HepG2 (cell line): ENCODE data around the gene SYT8. TPM values are rescaled to one million over a fixed set of nuclear protein-coding genes. Genes with fewer than 3 reads are reported as not detected.

Experiments used
- ATAC-seq: fragments of 200-7000 bp; cut with Tn5 transposase; 3 replicates; pipeline ENCODE4 v1.9.1; 2020; ENCODE audit warnings: mild to moderate bottlenecking, moderate library complexity
- BruUV-seq: library from RNA; stranded (reverse); fragments of 400-500 nt; replicated peaks from 2 replicates; lab custom pipeline; 2021; lab: Mats Ljungman, UMichigan
- CTCF ChIA-PET: fragments of 300-600 bp; formaldehyde crosslinking; extraction: SDS; loops from one replicate; lab custom pipeline; 2021; ENCODE audit warnings: low total read pairs, inconsistent platforms, low intra/inter-chr PET ratio; lab: Yijun Ruan, JAX
- POLR2A ChIA-PET: fragments of 350-600 bp; sonication (Branson Sonifier 250); formaldehyde crosslinking; loops from one replicate; lab custom pipeline; 2020; ENCODE audit warnings: antibody characterized with exemption, inconsistent platforms; lab: Yijun Ruan, JAX
- DNase-seq: peaks from one replicate; pipeline ENCODE4 v3.0.0-alpha.2; 2015; ENCODE audit warnings: low spot score
- FAIRE-seq: peaks from 3 replicates; lab custom pipeline; 2011; peaks lifted over from hg19 to GRCh38; lab: Jason Lieb, UNC
- H2AFZ ChIP-seq: one replicate; pipeline ENCODE4 v1.6.1; 2011; ENCODE audit warnings: low read length, inconsistent platforms
- H3K27ac ChIP-seq: fragments of 300-600 bp; 3 replicates; pipeline ENCODE4 v1.8.0; 2011; ENCODE audit warnings: mixed run types, mild to moderate bottlenecking, mixed read lengths, low read length, inconsistent platforms; ENCODE audit not compliant: insufficient read depth; ENCODE audit errors: extremely low read length
- H3K27me3 ChIP-seq, 2 experiments: fragments of 200-600 bp in 1 of 2; 2 replicates in 1 of 2; 3 replicates in 1 of 2; pipeline versions ENCODE4 v1.6.0 to v1.8.0; 2011; ENCODE audit warnings: low read length in 2 of 2, mild to moderate bottlenecking in 2 of 2, moderate library complexity in 2 of 2, inconsistent platforms in 1 of 2; ENCODE audit not compliant: insufficient read depth in 2 of 2, control insufficient read depth in 1 of 2
- H3K36me3 ChIP-seq, 2 experiments: fragments of 200-600 bp in 1 of 2; replicated peaks in 1 of 2; 2 replicates in 1 of 2; 3 replicates in 1 of 2; pipeline versions ENCODE4 v1.5.1 to v1.8.0; 2011; ENCODE audit warnings: low read length in 2 of 2, inconsistent platforms in 1 of 2; ENCODE audit not compliant: insufficient read depth in 2 of 2, control insufficient read depth in 1 of 2
- H3K4me1 ChIP-seq: 2 replicates; pipeline ENCODE4 v1.5.1; 2012; ENCODE audit warnings: low read length, inconsistent platforms; ENCODE audit not compliant: insufficient read depth
- H3K4me2 ChIP-seq: 2 replicates; pipeline ENCODE4 v1.6.0; 2011; ENCODE audit warnings: low read depth, low read length, inconsistent platforms
- H3K4me3 ChIP-seq, 3 experiments: fragments of 200-600 bp in 1 of 3; sonication (generic), shearing (Covaris generic) in 1 of 3; replicated peaks in 1 of 3; 2 replicates each; pipeline ENCODE4 v1.5.1; 2011 to 2016; ENCODE audit warnings: low read length in 3 of 3, inconsistent platforms in 2 of 3, low read depth in 2 of 3, mild to moderate bottlenecking in 2 of 3, control low read depth in 1 of 3, mixed read lengths in 1 of 3; ENCODE audit not compliant: insufficient read depth in 1 of 3
- H3K79me2 ChIP-seq: one replicate; pipeline ENCODE4 v1.6.1; 2011; ENCODE audit warnings: low read length, inconsistent platforms; ENCODE audit not compliant: insufficient read depth
- H3K9ac ChIP-seq: 2 replicates; pipeline ENCODE4 v1.6.0; 2011; ENCODE audit warnings: mild to moderate bottlenecking, low read depth, low read length, inconsistent platforms; ENCODE audit not compliant: insufficient read depth
- H3K9me3 ChIP-seq: 2 replicates; pipeline ENCODE4 v1.5.1; 2012; ENCODE audit warnings: mild to moderate bottlenecking, low read length
- H4K20me1 ChIP-seq: 2 replicates; pipeline ENCODE4 v1.6.0; 2011; ENCODE audit warnings: inconsistent platforms, mild to moderate bottlenecking, low read length, moderate library complexity; ENCODE audit not compliant: insufficient read depth
- ATM ChIP-seq: fragments of 450-650 bp; IDR thresholded peaks from 2 replicates; pipeline ENCODE4 v1.7.1; 2017; ENCODE audit warnings: mild to moderate bottlenecking, borderline replicate concordance
- MTA1 ChIP-seq: sonication (generic); formaldehyde crosslinking; IDR thresholded peaks from 2 replicates; pipeline ENCODE4 v1.4.0; 2020; ENCODE audit warnings: missing genetic modification reagents, mild to moderate bottlenecking, borderline replicate concordance
- MTA3 ChIP-seq: sonication (generic); formaldehyde crosslinking; IDR thresholded peaks from 2 replicates; pipeline ENCODE4 v1.4.0; 2020; ENCODE audit warnings: missing genetic modification reagents
- ZFP37 ChIP-seq: sonication (generic); formaldehyde crosslinking; IDR thresholded peaks from 2 replicates; pipeline ENCODE4 v1.4.0; 2020; ENCODE audit warnings: missing genetic modification reagents, borderline replicate concordance
- WGBS: methylation state at CpG from one replicate; pipeline ENCODE4 v1.1.6; 2017; ENCODE audit warnings: low lambda C conversion rate; 5-methylcytosine and 5-hydroxymethylcytosine counted together
- in situ Hi-C: cut with HindIII; loops from 2 replicates; pipeline ENCODE4 v1.10.0; 2017; ENCODE audit warnings: low pct_unique_long_range_greater_than_20kb; ENCODE audit not compliant: extremely low pct_ligation_motif_present
- intact Hi-C: fragments of 100-400 bp; cut with micrococcal nuclease; formaldehyde crosslinking; loops from one replicate; pipeline ENCODE4 v1.10.0; 2022; ENCODE audit not compliant: unreplicated experiment
- polyA plus RNA-seq, 8 experiments: library from polyadenylated mRNA; depleted of rRNA in 3 of 8; stranded (reverse) in 7 of 8; unstranded in 1 of 8; fragments of >200 nt; fragmentation: Illumina TruSeq in 4 of 8; extraction: Trizol in 4 of 8; gene quantifications; 2 replicates each; pipeline versions ENCODE4 v1.2.1 to v1.2.3, GENCODE V29; 2011 to 2016; ENCODE audit warnings: low read depth in 4 of 8, missing spikeins in 1 of 8, mixed read lengths in 1 of 8; ENCODE audit not compliant: insufficient read depth in 1 of 8
- total RNA-seq, 5 experiments: library from RNA; depleted of rRNA; stranded (reverse); fragments of >200 nt; fragmentation: Illumina TruSeq; extraction: Trizol; gene quantifications; 2 replicates each; pipeline ENCODE4 v1.2.3, GENCODE V29; 2016; ENCODE audit warnings: low read depth in 1 of 5
- TF ChIP-seq, protein P1 (sequence below): sonication (generic); formaldehyde crosslinking; IDR thresholded peaks from 2 replicates; pipeline ENCODE4 v1.5.0; 2020; ENCODE audit warnings: mild to moderate bottlenecking, missing genetic modification reagents
- TF ChIP-seq, protein P2 (sequence below): sonication (generic); formaldehyde crosslinking; IDR thresholded peaks from 2 replicates; pipeline ENCODE4 v1.4.0; 2020; ENCODE audit warnings: mild to moderate bottlenecking, missing genetic modification reagents

SYT8 gene
- total and polyA plus RNA-seq, 2 of the 13 experiments (the other 11 are each of a cell fraction or from before 2014, with no cell fraction given), result 0.60 to 2.3 TPM

GRCh38 chr11:1805525-1805924 is 29.3 kb upstream of the SYT8 start:
- in situ Hi-C loops (no loop called here), intact Hi-C loops (no loop called here)
- H3K36me3 ChIP-seq, result no peaks in the 10 kb centered on the region
- H3K4me2 ChIP-seq, result no peak overlapping the region
- no peak overlapping the region for H3K27ac ChIP-seq
- no peaks in the 10 kb centered on the region for H3K9me3 ChIP-seq
- FAIRE-seq (no peak), ATAC-seq (no peak), DNase-seq (no peak)
- no peak overlapping the region for H3K4me3 ChIP-seq
- H4K20me1 ChIP-seq, result no peaks in the 10 kb centered on the region
- no peak for TF ChIP-seq MTA1 (CRISPR knock-in tag)
- TF ChIP-seq ZFP37 (CRISPR knock-in tag), result no peak
- TF ChIP-seq ATM, result no peak
- TF ChIP-seq, protein P1, sequence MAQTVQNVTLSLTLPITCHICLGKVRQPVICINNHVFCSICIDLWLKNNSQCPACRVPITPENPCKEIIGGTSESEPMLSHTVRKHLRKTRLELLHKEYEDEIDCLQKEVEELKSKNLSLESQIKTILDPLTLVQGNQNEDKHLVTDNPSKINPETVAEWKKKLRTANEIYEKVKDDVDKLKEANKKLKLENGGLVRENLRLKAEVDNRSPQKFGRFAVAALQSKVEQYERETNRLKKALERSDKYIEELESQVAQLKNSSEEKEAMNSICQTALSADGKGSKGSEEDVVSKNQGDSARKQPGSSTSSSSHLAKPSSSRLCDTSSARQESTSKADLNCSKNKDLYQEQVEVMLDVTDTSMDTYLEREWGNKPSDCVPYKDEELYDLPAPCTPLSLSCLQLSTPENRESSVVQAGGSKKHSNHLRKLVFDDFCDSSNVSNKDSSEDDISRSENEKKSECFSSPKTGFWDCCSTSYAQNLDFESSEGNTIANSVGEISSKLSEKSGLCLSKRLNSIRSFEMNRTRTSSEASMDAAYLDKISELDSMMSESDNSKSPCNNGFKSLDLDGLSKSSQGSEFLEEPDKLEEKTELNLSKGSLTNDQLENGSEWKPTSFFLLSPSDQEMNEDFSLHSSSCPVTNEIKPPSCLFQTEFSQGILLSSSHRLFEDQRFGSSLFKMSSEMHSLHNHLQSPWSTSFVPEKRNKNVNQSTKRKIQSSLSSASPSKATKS (CRISPR knock-in tag), result no peak
- no peak for TF ChIP-seq MTA3 (CRISPR knock-in tag)
- TF ChIP-seq, protein P2, sequence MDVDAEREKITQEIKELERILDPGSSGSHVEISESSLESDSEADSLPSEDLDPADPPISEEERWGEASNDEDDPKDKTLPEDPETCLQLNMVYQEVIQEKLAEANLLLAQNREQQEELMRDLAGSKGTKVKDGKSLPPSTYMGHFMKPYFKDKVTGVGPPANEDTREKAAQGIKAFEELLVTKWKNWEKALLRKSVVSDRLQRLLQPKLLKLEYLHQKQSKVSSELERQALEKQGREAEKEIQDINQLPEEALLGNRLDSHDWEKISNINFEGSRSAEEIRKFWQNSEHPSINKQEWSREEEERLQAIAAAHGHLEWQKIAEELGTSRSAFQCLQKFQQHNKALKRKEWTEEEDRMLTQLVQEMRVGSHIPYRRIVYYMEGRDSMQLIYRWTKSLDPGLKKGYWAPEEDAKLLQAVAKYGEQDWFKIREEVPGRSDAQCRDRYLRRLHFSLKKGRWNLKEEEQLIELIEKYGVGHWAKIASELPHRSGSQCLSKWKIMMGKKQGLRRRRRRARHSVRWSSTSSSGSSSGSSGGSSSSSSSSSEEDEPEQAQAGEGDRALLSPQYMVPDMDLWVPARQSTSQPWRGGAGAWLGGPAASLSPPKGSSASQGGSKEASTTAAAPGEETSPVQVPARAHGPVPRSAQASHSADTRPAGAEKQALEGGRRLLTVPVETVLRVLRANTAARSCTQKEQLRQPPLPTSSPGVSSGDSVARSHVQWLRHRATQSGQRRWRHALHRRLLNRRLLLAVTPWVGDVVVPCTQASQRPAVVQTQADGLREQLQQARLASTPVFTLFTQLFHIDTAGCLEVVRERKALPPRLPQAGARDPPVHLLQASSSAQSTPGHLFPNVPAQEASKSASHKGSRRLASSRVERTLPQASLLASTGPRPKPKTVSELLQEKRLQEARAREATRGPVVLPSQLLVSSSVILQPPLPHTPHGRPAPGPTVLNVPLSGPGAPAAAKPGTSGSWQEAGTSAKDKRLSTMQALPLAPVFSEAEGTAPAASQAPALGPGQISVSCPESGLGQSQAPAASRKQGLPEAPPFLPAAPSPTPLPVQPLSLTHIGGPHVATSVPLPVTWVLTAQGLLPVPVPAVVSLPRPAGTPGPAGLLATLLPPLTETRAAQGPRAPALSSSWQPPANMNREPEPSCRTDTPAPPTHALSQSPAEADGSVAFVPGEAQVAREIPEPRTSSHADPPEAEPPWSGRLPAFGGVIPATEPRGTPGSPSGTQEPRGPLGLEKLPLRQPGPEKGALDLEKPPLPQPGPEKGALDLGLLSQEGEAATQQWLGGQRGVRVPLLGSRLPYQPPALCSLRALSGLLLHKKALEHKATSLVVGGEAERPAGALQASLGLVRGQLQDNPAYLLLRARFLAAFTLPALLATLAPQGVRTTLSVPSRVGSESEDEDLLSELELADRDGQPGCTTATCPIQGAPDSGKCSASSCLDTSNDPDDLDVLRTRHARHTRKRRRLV (CRISPR knock-in tag), result no peak
- peaks cover 0 to 26% of the 10 kb centered on the region in 2 experiments; a peak in 2 of 5 replicates for H3K27me3 ChIP-seq
- 51% methylated on average over 15 of the region's 15 CpGs for WGBS
- ChIA-PET POLR2A (interaction anchor here (1.5 kb wide), 1 partner anchor 42 kb away, joined by 3 read pairs; the partner anchor contains the start of gene CTSD), CTCF (no interaction called here)
- no peak overlapping the region for H3K9ac ChIP-seq
- H2AFZ ChIP-seq, result no peak overlapping the region
- BruUV-seq, result no TSS peak
- no peaks in the 10 kb centered on the region for H3K79me2 ChIP-seq
- no peaks in the 10 kb centered on the region for H3K4me1 ChIP-seq
